H1 (cell line): ENCODE data around the gene PHF3.

Source experiments
- CTCF ChIP-seq, 3 experiments: IDR thresholded peaks; 1 replicate in 2 of 3; 2 replicates in 1 of 3; pipeline versions ENCODE4 v1.5.1 to v1.6.1; 2011; ENCODE audit warnings: low read length in 3 of 3, mild to moderate bottlenecking in 3 of 3, inconsistent platforms in 2 of 3, low read depth in 1 of 3, moderate library complexity in 1 of 3; ENCODE audit not compliant: insufficient read depth in 1 of 3; ENCODE audit errors: control extremely low read depth in 1 of 3
- EZH2 ChIP-seq: fragments of 200-600 bp; sonication (generic); IDR thresholded peaks from 2 replicates; pipeline ENCODE4 v1.7.1; 2012; ENCODE audit warnings: low read depth, mild to moderate bottlenecking, moderate library complexity, low read length, inconsistent platforms; ENCODE audit not compliant: severe bottlenecking
- SIN3A ChIP-seq, 2 experiments: IDR thresholded peaks in 1 of 2; conservative IDR thresholded peaks in 1 of 2; 2 replicates each; pipeline ENCODE4 v1.6.1; 2011 to 2012; ENCODE audit warnings: low read length in 2 of 2, improper control_type of control experiment in 1 of 2, low read depth in 1 of 2, mild to moderate bottlenecking in 1 of 2
- SUZ12 ChIP-seq: fragments of 200-600 bp; sonication (generic); IDR thresholded peaks from 2 replicates; pipeline ENCODE4 v1.6.1; 2012; ENCODE audit warnings: mild to moderate bottlenecking, inconsistent platforms, low read length, moderate library complexity, mixed read lengths

DNA sequence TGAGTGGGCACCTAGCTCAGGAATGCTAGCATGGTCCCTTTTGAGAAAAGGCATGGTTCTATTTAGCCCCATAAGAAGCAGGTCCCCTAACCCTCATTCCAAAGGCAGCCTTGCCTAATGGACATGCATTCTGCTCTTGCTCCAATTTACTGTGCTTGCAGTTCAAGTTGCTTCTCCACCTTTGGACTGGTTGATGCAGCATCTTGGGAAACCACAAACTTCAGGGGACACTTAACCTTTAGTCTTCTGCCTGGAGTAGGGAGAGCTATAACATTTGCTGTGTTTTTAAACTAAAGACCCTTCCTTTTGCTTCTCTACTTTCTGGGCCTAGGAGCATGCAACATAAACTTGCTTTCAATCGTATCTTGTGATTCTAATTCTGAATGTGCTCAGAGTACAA lies 5.1 kb upstream of the PHF3 start:
- TF ChIP-seq EZH2 (no peak), CTCF (IDR thresholded peaks at IDR 0.05; ENCODE audit: control extremely low read depth in 1 of 3, insufficient read depth in 1 of 3, low read depth in 1 of 3, low read length in 3 of 3) (no peak), SIN3A (conservative IDR thresholded peaks at IDR 0.05 in 1 of 2, IDR thresholded peaks at IDR 0.05 in 1 of 2; ENCODE audit: low read depth in 1 of 2, low read length in 2 of 2) (no peak), SUZ12 (no peak)
